Mesothelial cell of epicardium (in vitro differentiated cells): ENCODE measurements around the gene KIF2A. TPM values are rescaled to one million over a fixed set of nuclear protein-coding genes. Genes with fewer than 3 reads are reported as not detected.
A peak's percentile ranks its signal among the peaks of the same experiment; 100 is the strongest.

Experiments
- DNase-seq, 2 experiments: peaks; one replicate each; pipeline ENCODE4 v3.0.0; 2021; ENCODE audit warnings: low spot score in 2 of 2; ENCODE audit not compliant: unreplicated experiment in 2 of 2
- H3K27ac Mint-ChIP-seq: 2 replicates; pipeline ENCODE4 v1.8.0; 2021; ENCODE audit warnings: mixed read lengths
- H3K27me3 Mint-ChIP-seq: 2 replicates; pipeline ENCODE4 v1.8.0; 2021; ENCODE audit warnings: low read depth, mixed read lengths
- H3K36me3 Mint-ChIP-seq: 2 replicates; pipeline ENCODE4 v1.8.0; 2021; ENCODE audit warnings: mixed read lengths
- H3K4me1 Mint-ChIP-seq: 2 replicates; pipeline ENCODE4 v1.8.0; 2021; ENCODE audit warnings: mixed read lengths
- H3K4me3 Mint-ChIP-seq: 2 replicates; pipeline ENCODE4 v1.8.0; 2021; ENCODE audit warnings: mild to moderate bottlenecking, moderate library complexity, mixed read lengths
- H3K9me3 Mint-ChIP-seq: 2 replicates; pipeline ENCODE4 v1.8.0; 2021; ENCODE audit warnings: mixed read lengths
- total RNA-seq: library from RNA; stranded (reverse); gene quantifications from 3 replicates; pipeline ENCODE4 v1.2.1, GENCODE V29; 2021
- TF ChIP-seq, protein P1 (sequence below): fragments of 200-600 bp; sonication (generic); IDR thresholded peaks from one replicate; pipeline ENCODE4 v1.5.0; 2021; ENCODE audit warnings: antibody characterized with exemption; ENCODE audit not compliant: unreplicated experiment

The KIF2A gene
- total RNA-seq, 1 donor from 2014 or later: 56.9 TPM

DNA sequence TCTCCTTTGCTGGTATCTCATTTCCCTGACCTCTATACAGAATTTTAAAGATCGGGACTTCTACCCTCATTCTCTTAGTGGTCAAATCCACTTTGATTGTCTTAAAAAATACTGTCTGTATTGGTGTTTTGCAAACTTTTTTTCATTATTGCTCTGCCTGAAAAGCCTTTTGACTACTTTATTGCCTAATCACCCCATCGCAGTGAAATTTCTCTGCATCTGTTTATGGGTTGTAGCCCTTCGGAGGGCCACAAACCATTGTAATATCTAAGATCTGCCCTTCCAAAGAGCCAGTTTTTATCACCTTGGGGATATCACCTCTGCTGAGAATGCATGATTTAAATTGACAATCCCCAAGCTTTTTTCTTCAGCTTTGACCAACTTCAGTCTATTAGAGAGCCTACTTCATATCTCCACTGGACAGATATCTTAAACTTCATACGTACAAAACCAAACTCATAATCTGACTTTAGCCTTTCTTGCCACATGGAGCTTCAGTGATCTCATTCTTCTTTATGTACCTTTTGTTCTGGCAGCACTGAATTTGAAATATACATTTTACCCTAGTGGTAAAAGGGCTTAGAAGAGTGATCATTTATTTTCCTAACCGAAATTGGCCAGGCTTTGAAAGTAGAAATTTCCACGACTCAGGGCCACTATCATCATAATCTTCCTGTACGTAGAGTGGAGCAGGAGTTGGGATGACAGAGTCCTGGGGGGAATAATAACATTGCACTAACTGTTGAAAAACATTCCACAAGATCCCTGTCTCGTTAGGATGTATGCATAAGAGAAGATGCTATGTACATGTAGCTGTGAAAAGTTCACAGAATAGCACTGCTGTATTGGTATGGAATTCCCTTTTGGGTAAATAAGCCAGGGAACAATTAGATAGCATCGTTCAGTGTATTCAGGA is 21.4 kb downstream of the KIF2A start:
- H3K4me3 Mint-ChIP-seq: no peak overlapping the region

DNA sequence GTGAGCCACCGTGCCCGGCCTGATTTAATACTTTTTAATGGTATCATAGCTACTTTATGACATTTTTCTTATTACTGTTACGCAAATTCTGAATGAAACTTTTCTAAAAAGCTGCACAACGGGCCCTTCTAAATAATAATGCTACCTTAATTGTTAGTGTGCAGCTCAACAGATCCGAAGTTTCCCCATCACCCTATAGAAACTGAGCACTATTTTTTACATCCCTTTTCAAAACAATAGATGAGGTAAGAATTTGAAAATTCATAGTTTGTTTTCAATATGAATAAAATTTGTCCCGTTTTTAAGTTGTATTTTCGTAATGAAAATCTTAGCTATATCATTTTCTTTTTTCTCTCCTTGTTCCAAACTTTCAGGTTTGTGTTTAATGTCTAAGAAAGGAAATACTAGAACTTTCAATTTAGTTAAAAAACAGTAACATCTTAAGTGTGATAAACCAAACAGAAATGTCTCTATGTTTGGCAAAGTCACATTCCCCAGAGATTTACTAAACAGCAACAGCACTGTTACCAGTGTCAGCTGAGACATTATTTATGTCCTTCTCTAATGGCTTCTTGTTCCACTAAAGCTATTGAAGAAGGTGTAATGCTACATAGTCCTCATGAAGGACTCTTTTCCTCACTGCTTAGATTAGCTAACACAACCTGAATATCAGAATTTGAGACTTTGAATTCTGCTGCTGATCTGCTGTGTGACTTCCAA is 22.9 kb downstream of the KIF2A start:
- H3K27ac Mint-ChIP-seq: no peak overlapping the region
- no peak for DNase-seq
- H3K27me3 Mint-ChIP-seq: no peaks in the 10 kb centered on the region
- peaks cover 6% of the 10 kb centered on the region for H3K36me3 Mint-ChIP-seq
- TF ChIP-seq, protein P1, sequence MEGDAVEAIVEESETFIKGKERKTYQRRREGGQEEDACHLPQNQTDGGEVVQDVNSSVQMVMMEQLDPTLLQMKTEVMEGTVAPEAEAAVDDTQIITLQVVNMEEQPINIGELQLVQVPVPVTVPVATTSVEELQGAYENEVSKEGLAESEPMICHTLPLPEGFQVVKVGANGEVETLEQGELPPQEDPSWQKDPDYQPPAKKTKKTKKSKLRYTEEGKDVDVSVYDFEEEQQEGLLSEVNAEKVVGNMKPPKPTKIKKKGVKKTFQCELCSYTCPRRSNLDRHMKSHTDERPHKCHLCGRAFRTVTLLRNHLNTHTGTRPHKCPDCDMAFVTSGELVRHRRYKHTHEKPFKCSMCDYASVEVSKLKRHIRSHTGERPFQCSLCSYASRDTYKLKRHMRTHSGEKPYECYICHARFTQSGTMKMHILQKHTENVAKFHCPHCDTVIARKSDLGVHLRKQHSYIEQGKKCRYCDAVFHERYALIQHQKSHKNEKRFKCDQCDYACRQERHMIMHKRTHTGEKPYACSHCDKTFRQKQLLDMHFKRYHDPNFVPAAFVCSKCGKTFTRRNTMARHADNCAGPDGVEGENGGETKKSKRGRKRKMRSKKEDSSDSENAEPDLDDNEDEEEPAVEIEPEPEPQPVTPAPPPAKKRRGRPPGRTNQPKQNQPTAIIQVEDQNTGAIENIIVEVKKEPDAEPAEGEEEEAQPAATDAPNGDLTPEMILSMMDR: no peak
- no peak overlapping the region for H3K4me3 Mint-ChIP-seq
- no peaks in the 10 kb centered on the region for H3K9me3 Mint-ChIP-seq
- H3K4me1 Mint-ChIP-seq: peaks cover 22% of the 10 kb centered on the region

More for the DNA sequence above, 21.4 kb downstream of the KIF2A start:
- DNase-seq: no peak
- peaks cover 8% of the 10 kb centered on the region for H3K36me3 Mint-ChIP-seq
- no peaks in the 10 kb centered on the region for H3K9me3 Mint-ChIP-seq
- TF ChIP-seq, protein P1: no peak
- H3K4me1 Mint-ChIP-seq: peaks cover 22% of the 10 kb centered on the region
- H3K27ac Mint-ChIP-seq: peak overlapping the region; percentile 25
- H3K27me3 Mint-ChIP-seq: no peaks in the 10 kb centered on the region

DNA sequence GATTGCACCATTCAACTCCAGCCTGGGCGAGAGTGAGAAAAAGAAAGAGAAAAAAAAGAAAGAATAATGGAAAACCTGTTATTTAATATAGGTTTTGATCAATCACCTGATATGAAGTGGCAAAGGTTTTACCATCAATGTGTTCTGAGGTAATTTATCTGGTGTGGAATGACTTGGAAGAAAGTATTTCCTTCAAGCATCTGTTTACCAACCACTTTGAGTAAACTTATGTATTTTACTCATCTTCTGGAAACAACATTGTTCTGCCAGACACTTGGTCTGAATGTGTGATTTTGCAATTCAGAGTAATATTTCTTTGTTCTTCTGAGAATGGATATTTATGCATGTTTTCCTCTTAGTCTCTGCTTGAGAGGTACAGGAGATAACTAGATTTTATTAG is 24.3 kb downstream of the KIF2A start:
- TF ChIP-seq, protein P1: no peak
- peaks cover 22% of the 10 kb centered on the region for H3K4me1 Mint-ChIP-seq
- H3K36me3 Mint-ChIP-seq: no peaks in the 10 kb centered on the region
- H3K9me3 Mint-ChIP-seq: no peaks in the 10 kb centered on the region
- no peak overlapping the region for H3K4me3 Mint-ChIP-seq
- no peaks in the 10 kb centered on the region for H3K27me3 Mint-ChIP-seq
- DNase-seq: no peak
- no peak overlapping the region for H3K27ac Mint-ChIP-seq

DNA sequence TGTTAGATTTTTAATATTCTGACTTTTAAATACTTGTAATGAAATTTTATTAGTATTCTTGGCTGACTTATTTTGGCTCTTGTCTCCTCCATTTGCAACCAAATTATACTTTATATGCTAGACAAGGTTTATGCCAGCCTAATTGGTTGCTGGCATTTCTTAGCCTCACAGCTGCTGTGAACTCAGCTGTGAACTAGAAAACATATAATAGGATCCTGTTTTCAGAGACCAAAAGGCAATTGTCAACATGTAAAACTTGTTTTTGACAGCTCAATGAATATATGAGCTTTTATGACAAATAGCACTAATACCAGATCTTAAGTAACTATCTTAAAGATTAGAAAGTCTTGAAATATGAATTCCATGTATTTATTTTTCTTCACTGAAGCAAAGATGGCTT is 25.9 kb downstream of the KIF2A start:
- H3K27me3 Mint-ChIP-seq: no peaks in the 10 kb centered on the region
- H3K4me3 Mint-ChIP-seq: no peak overlapping the region
- H3K9me3 Mint-ChIP-seq: no peaks in the 10 kb centered on the region
- no peak for DNase-seq
- no peak overlapping the region for H3K27ac Mint-ChIP-seq
- H3K4me1 Mint-ChIP-seq: peaks cover 16% of the 10 kb centered on the region
- TF ChIP-seq, protein P1: no peak
- H3K36me3 Mint-ChIP-seq: no peaks in the 10 kb centered on the region

DNA sequence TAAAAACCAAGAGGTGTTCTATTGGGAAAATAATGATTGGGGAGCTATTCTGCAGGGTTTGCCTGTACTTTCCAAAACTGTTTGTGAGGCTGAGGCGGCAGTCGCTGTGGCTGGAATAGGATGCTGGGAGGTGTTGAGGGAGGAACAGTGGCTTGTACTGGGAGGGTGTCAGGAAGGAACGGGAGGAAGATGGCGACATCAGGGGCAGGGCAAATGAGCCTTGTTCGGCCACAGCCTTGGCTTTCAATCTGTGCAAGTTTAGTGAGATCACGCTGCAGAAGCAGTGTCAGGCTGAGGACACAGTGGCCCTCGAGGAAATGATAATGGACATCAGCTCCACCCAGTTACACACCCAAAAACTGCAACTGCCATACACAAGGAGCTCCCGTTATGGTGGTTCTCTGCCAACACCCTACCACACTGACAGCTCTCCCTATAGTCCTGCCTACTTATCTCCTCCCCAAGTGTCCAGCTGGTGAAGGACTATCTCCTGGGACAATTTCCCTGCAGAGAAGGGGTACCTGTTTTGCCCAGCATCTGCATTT is 27.3 kb downstream of the KIF2A start:
- no peak for DNase-seq
- Mint-ChIP-seq H3K36me3 (no peaks in the 10 kb centered on the region), H3K4me1 (peaks cover 8% of the 10 kb centered on the region), H3K4me3 (no peak overlapping the region), H3K9me3 (no peaks in the 10 kb centered on the region), H3K27ac (no peak overlapping the region), H3K27me3 (no peaks in the 10 kb centered on the region)
- TF ChIP-seq, protein P1: no peak
